GM13977 (cell line): Measurements from ENCODE around the gene ARID1A.

ENCODE experiments used
- DNase-seq: peaks from one replicate; pipeline ENCODE4 v3.0.0; 2012; ENCODE audit warnings: low spot score
- CTCF ChIP-seq: IDR thresholded peaks from 2 replicates; pipeline ENCODE4 v1.5.1; 2012; ENCODE audit warnings: mild to moderate bottlenecking, control low read depth; ENCODE audit not compliant: insufficient read depth; ENCODE audit errors: extremely low read depth, missing control alignments
- in situ Hi-C: fragments of 300-500 bp; cut with MboI; formaldehyde crosslinking; loops from one replicate; pipeline ENCODE4 v1.12.0; 2022; ENCODE audit warnings: low sequenced_read_pairs, low pct_unique_long_range_greater_than_20kb, mixed read lengths, inconsistent platforms; ENCODE audit not compliant: unreplicated experiment

ARID1A gene

GRCh38 chr1:26788836-26789611, 93.2 kb downstream of the ARID1A start:
- peak; percentile 93 for TF ChIP-seq CTCF
- in situ Hi-C loops: no loop called here
- DNase-seq: peak; percentile 84

DNA sequence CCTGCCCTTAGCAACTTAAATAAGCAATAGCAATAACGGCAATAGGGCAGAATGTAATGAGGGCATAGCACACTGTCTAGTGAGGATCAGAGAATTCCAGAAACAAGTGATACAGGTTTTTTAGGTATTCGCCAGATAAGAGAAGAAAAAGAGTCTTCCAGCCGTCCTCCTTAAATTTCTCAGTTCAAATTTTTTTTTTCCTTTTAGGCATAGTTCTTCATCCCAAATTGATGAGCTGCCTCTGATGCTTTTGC, 93.7 kb downstream of the ARID1A start:
- in situ Hi-C loops: no loop called here
- no peak for TF ChIP-seq CTCF
- DNase-seq: no peak

- in situ Hi-C loops: no loop called here
- DNase-seq: no peak
- TF ChIP-seq CTCF: no peak
Observed at GRCh38 chr1:26789931-26790330, 94.1 kb downstream of the ARID1A start.

- no peak for TF ChIP-seq CTCF
- DNase-seq: peak; percentile 75
- in situ Hi-C loops: no loop called here
Observed at GRCh38 chr1:26790551-26790953, 94.7 kb downstream of the ARID1A start.

- in situ Hi-C loops: no loop called here
- no peak for DNase-seq
Observed at GRCh38 chr1:26791148-26791547, 95.3 kb downstream of the ARID1A start.

DNA sequence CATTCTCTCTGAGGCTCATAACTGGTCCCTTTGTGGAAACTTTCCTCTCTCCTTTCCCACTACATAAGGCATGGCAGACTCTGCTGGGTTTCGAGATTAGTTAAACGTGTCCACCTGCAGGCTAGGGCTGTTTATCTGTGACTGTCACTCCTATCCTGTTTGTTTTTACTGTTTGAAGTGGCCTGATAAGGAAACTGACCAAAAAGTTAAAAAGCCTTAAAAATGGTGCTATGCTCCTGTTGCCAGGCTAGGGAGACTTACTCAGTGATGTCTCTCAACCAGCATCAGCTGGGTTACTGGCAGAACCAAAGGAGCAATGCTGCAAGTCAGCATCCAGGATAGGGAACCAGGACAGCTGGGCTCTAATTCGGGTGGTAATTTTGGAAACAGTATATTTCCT, 95.8 kb downstream of the ARID1A start:
- no peak for TF ChIP-seq CTCF
- in situ Hi-C loops: no loop called here
- DNase-seq: no peak

More at GRCh38 chr1:26791148-26791547, 95.3 kb downstream of the ARID1A start:
- TF ChIP-seq CTCF: no peak
